Measurements from ENCODE around the gene EPHA8.

DNA sequence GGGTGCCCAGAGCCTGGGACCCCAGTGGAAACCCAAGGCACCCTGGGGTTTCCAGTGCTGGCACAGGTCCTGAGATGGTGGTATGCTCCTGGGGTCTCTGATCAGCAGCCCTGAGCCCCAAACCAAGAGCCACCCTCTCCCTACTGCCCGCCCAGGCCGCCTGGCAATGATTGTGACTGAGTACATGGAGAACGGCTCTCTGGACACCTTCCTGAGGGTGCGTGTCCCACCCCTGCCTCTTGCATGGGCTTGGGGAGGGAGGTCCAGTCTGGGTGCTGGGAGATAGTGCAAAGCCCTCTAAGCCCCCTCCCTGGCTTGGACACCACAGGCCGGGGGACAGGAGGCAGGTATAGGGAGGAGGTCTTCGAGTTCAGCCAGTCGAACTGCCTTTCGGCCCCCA, 34.7 kb downstream of the EPHA8 start:
- TF ChIP-seq, protein P1, sequence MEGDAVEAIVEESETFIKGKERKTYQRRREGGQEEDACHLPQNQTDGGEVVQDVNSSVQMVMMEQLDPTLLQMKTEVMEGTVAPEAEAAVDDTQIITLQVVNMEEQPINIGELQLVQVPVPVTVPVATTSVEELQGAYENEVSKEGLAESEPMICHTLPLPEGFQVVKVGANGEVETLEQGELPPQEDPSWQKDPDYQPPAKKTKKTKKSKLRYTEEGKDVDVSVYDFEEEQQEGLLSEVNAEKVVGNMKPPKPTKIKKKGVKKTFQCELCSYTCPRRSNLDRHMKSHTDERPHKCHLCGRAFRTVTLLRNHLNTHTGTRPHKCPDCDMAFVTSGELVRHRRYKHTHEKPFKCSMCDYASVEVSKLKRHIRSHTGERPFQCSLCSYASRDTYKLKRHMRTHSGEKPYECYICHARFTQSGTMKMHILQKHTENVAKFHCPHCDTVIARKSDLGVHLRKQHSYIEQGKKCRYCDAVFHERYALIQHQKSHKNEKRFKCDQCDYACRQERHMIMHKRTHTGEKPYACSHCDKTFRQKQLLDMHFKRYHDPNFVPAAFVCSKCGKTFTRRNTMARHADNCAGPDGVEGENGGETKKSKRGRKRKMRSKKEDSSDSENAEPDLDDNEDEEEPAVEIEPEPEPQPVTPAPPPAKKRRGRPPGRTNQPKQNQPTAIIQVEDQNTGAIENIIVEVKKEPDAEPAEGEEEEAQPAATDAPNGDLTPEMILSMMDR (tag by site-specific recombination; IDR thresholded peaks at IDR 0.05), result no peak
- TF ChIP-seq ZNF184 (tag by site-specific recombination; IDR thresholded peaks at IDR 0.05) (no peak), ZNF549 (tag by site-specific recombination; IDR thresholded peaks at IDR 0.05) (no peak), BCL11A (tag by site-specific recombination; IDR thresholded peaks at IDR 0.05; ENCODE audit: low read depth) (no peak), ZNF24 (tag by site-specific recombination; IDR thresholded peaks at IDR 0.05) (no peak), SP2 (tag by site-specific recombination; IDR thresholded peaks at IDR 0.05) (no peak), ZBTB7A (tag by site-specific recombination; IDR thresholded peaks at IDR 0.05; ENCODE audit: low read depth) (no peak), ZNF560 (tag by site-specific recombination; IDR thresholded peaks at IDR 0.05; ENCODE audit: borderline replicate concordance) (no peak)
- TF ChIP-seq, protein P2, sequence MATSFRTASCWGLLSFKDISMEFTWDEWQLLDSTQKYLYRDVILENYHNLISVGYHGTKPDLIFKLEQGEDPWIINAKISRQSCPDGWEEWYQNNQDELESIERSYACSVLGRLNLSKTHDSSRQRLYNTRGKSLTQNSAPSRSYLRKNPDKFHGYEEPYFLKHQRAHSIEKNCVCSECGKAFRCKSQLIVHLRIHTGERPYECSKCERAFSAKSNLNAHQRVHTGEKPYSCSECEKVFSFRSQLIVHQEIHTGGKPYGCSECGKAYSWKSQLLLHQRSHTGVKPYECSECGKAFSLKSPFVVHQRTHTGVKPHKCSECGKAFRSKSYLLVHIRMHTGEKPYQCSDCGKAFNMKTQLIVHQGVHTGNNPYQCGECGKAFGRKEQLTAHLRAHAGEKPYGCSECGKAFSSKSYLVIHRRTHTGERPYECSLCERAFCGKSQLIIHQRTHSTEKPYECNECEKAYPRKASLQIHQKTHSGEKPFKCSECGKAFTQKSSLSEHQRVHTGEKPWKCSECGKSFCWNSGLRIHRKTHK (tag by site-specific recombination; IDR thresholded peaks at IDR 0.05), result no peak
- TF ChIP-seq, protein P3, sequence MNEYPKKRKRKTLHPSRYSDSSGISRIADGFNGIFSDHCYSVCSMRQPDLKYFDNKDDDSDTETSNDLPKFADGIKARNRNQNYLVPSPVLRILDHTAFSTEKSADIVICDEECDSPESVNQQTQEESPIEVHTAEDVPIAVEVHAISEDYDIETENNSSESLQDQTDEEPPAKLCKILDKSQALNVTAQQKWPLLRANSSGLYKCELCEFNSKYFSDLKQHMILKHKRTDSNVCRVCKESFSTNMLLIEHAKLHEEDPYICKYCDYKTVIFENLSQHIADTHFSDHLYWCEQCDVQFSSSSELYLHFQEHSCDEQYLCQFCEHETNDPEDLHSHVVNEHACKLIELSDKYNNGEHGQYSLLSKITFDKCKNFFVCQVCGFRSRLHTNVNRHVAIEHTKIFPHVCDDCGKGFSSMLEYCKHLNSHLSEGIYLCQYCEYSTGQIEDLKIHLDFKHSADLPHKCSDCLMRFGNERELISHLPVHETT (tag by site-specific recombination; IDR thresholded peaks at IDR 0.05), result no peak
- TF ChIP-seq, protein P4, sequence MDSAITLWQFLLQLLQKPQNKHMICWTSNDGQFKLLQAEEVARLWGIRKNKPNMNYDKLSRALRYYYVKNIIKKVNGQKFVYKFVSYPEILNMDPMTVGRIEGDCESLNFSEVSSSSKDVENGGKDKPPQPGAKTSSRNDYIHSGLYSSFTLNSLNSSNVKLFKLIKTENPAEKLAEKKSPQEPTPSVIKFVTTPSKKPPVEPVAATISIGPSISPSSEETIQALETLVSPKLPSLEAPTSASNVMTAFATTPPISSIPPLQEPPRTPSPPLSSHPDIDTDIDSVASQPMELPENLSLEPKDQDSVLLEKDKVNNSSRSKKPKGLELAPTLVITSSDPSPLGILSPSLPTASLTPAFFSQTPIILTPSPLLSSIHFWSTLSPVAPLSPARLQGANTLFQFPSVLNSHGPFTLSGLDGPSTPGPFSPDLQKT (IDR thresholded peaks at IDR 0.05; ENCODE audit: borderline replicate concordance, low read depth, low read length), result no peak
- TF ChIP-seq, protein P5, sequence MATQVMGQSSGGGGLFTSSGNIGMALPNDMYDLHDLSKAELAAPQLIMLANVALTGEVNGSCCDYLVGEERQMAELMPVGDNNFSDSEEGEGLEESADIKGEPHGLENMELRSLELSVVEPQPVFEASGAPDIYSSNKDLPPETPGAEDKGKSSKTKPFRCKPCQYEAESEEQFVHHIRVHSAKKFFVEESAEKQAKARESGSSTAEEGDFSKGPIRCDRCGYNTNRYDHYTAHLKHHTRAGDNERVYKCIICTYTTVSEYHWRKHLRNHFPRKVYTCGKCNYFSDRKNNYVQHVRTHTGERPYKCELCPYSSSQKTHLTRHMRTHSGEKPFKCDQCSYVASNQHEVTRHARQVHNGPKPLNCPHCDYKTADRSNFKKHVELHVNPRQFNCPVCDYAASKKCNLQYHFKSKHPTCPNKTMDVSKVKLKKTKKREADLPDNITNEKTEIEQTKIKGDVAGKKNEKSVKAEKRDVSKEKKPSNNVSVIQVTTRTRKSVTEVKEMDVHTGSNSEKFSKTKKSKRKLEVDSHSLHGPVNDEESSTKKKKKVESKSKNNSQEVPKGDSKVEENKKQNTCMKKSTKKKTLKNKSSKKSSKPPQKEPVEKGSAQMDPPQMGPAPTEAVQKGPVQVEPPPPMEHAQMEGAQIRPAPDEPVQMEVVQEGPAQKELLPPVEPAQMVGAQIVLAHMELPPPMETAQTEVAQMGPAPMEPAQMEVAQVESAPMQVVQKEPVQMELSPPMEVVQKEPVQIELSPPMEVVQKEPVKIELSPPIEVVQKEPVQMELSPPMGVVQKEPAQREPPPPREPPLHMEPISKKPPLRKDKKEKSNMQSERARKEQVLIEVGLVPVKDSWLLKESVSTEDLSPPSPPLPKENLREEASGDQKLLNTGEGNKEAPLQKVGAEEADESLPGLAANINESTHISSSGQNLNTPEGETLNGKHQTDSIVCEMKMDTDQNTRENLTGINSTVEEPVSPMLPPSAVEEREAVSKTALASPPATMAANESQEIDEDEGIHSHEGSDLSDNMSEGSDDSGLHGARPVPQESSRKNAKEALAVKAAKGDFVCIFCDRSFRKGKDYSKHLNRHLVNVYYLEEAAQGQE (tag by site-specific recombination; IDR thresholded peaks at IDR 0.05), result no peak
- TF ChIP-seq, protein P6, sequence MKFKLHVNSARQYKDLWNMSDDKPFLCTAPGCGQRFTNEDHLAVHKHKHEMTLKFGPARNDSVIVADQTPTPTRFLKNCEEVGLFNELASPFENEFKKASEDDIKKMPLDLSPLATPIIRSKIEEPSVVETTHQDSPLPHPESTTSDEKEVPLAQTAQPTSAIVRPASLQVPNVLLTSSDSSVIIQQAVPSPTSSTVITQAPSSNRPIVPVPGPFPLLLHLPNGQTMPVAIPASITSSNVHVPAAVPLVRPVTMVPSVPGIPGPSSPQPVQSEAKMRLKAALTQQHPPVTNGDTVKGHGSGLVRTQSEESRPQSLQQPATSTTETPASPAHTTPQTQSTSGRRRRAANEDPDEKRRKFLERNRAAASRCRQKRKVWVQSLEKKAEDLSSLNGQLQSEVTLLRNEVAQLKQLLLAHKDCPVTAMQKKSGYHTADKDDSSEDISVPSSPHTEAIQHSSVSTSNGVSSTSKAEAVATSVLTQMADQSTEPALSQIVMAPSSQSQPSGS (tag by site-specific recombination; IDR thresholded peaks at IDR 0.05; ENCODE audit: low read depth), result no peak
